Hepatocyte (in vitro differentiated cells): ENCODE measurements around the gene RNFT2. TPM values are rescaled to one million over a fixed set of nuclear protein-coding genes. Genes with fewer than 3 reads are reported as not detected.

Source experiments
- DNase-seq: peaks from one replicate; pipeline ENCODE4 v3.0.0-alpha.2; 2016; ENCODE audit warnings: low spot score
- H2AFZ ChIP-seq: fragments of 200-600 bp; sonication (generic); 2 replicates; pipeline ENCODE4 v1.6.0; 2016; ENCODE audit warnings: antibody characterized with exemption, mild to moderate bottlenecking
- H3K27ac ChIP-seq: fragments of 200-600 bp; sonication (generic); 2 replicates; pipeline ENCODE4 v1.5.1; 2016; ENCODE audit warnings: mild to moderate bottlenecking
- H3K27me3 ChIP-seq: fragments of 200-600 bp; sonication (generic); 2 replicates; pipeline ENCODE4 v1.6.1; 2016
- H3K36me3 ChIP-seq: fragments of 200-600 bp; sonication (generic); replicated peaks from 2 replicates; pipeline ENCODE4 v1.5.1; 2016; ENCODE audit warnings: low read depth; ENCODE audit not compliant: insufficient read depth
- H3K4me1 ChIP-seq: fragments of 200-600 bp; sonication (generic); 2 replicates; pipeline ENCODE4 v1.5.1; 2016; ENCODE audit warnings: mild to moderate bottlenecking, moderate library complexity; ENCODE audit not compliant: insufficient read depth
- H3K4me2 ChIP-seq: fragments of 200-600 bp; sonication (generic); 2 replicates; pipeline ENCODE4 v1.6.0; 2016
- H3K4me3 ChIP-seq: fragments of 200-600 bp; sonication (generic); 2 replicates; pipeline ENCODE4 v1.5.1; 2016; ENCODE audit warnings: mild to moderate bottlenecking
- H3K79me2 ChIP-seq: fragments of 200-600 bp; sonication (generic); 2 replicates; pipeline ENCODE4 v1.6.0; 2017; ENCODE audit warnings: mild to moderate bottlenecking
- H3K9me2 ChIP-seq: fragments of 200-600 bp; sonication (generic); replicated peaks from 2 replicates; pipeline ENCODE4 v1.6.0; 2017; ENCODE audit warnings: mild to moderate bottlenecking; ENCODE audit not compliant: insufficient read depth
- H3K9me3 ChIP-seq: fragments of 200-600 bp; sonication (generic); 2 replicates; pipeline ENCODE4 v1.5.1; 2016; ENCODE audit warnings: low read depth, mild to moderate bottlenecking
- H4K20me1 ChIP-seq: fragments of 200-600 bp; sonication (generic); 2 replicates; pipeline ENCODE4 v1.6.0; 2016; ENCODE audit warnings: mild to moderate bottlenecking; ENCODE audit not compliant: insufficient read depth, poor library complexity, severe bottlenecking
- CTCF ChIP-seq: fragments of 200-600 bp; sonication (generic); IDR thresholded peaks from 2 replicates; pipeline ENCODE4 v1.5.1; 2016; ENCODE audit warnings: antibody characterized with exemption, mild to moderate bottlenecking; ENCODE audit not compliant: poor library complexity
- EZH2 ChIP-seq: fragments of 200-600 bp; sonication (generic); IDR thresholded peaks from 2 replicates; pipeline ENCODE4 v1.6.1; 2016; ENCODE audit warnings: antibody characterized with exemption, mild to moderate bottlenecking, borderline replicate concordance
- EZH2phosphoT487 ChIP-seq: fragments of 200-600 bp; sonication (generic); IDR thresholded peaks from one replicate; pipeline ENCODE4 v1.6.1; 2018; ENCODE audit warnings: antibody characterized with exemption, mild to moderate bottlenecking, low read depth, moderate library complexity; ENCODE audit not compliant: unreplicated experiment, severe bottlenecking
- WGBS: methylation state at CpG from one replicate; pipeline ENCODE4 v1.1.6; 2016; ENCODE audit warnings: low lambda C conversion rate; ENCODE audit errors: missing lambda C conversion rate; 5-methylcytosine and 5-hydroxymethylcytosine counted together
- polyA plus RNA-seq: library from polyadenylated mRNA; unstranded; fragments of >200 nt; fragmentation: Nextera tagmentation; extraction: Ambion mirVana; gene quantifications from 2 replicates; pipeline ENCODE4 v1.2.1, GENCODE V29; 2016
- total RNA-seq: library from RNA; depleted of rRNA; stranded (reverse); fragments of >200 nt; gene quantifications from 2 replicates; pipeline ENCODE4 v1.2.3, GENCODE V29; 2014

RNFT2 gene
- total and polyA plus RNA-seq, 2 experiments from 2014 or later = 1.5 to 2.9 TPM

- Histone ChIP-seq H3K36me3 (no peaks in the 10 kb centered on the region), H3K27me3 (no peaks in the 10 kb centered on the region), H3K9me3 (no peaks in the 10 kb centered on the region), H4K20me1 (no peaks in the 10 kb centered on the region), H3K79me2 (no peaks in the 10 kb centered on the region), H3K27ac (no peak overlapping the region), H3K9me2 (no peaks in the 10 kb centered on the region), H3K4me1 (no peaks in the 10 kb centered on the region), H3K4me2 (no peak overlapping the region), H3K4me3 (no peak overlapping the region), H2AFZ (no peak overlapping the region)
- 85% methylated on average over 6 of the region's 6 CpGs for WGBS
- DNase-seq = no peak
- TF ChIP-seq EZH2 (no peak), EZH2phosphoT487 (no peak), CTCF (no peak)
Observed at GRCh38 chr12:116852303-116852702, 114.2 kb downstream of the RNFT2 start.

GRCh38 chr12:116853507-116853906 lies 115.4 kb downstream of the RNFT2 start:
- TF ChIP-seq EZH2 (no peak), CTCF (no peak)
- H3K4me2 ChIP-seq = no peak overlapping the region
- H3K27me3 ChIP-seq = no peaks in the 10 kb centered on the region
- DNase-seq = no peak
- no peaks in the 10 kb centered on the region for H3K4me1 ChIP-seq
- H3K27ac ChIP-seq = no peak overlapping the region
- no peaks in the 10 kb centered on the region for H3K79me2 ChIP-seq
- no peak overlapping the region for H3K4me3 ChIP-seq
- no peaks in the 10 kb centered on the region for H3K9me2 ChIP-seq
- no peak overlapping the region for H2AFZ ChIP-seq
- WGBS = 83% methylated on average over 5 of the region's 5 CpGs
- no peaks in the 10 kb centered on the region for H3K36me3 ChIP-seq
- H3K9me3 ChIP-seq = no peaks in the 10 kb centered on the region
- no peaks in the 10 kb centered on the region for H4K20me1 ChIP-seq

- H3K4me1 ChIP-seq = no peaks in the 10 kb centered on the region
- no peak overlapping the region for H3K4me3 ChIP-seq
- no peak overlapping the region for H3K4me2 ChIP-seq
- TF ChIP-seq EZH2phosphoT487 = no peak
- no peak for TF ChIP-seq CTCF
- TF ChIP-seq EZH2 = no peak
- H3K27me3 ChIP-seq = peaks cover 10% of the 10 kb centered on the region
- H3K9me3 ChIP-seq = no peaks in the 10 kb centered on the region
- WGBS = 90% methylated on average over 16 of the region's 16 CpGs
- no peak overlapping the region for H2AFZ ChIP-seq
- no peaks in the 10 kb centered on the region for H3K79me2 ChIP-seq
- DNase-seq = no peak
- no peak overlapping the region for H3K27ac ChIP-seq
- no peaks in the 10 kb centered on the region for H3K9me2 ChIP-seq
- H4K20me1 ChIP-seq = no peaks in the 10 kb centered on the region
- no peaks in the 10 kb centered on the region for H3K36me3 ChIP-seq
Observed at GRCh38 chr12:116855744-116856470, 117.8 kb downstream of the RNFT2 start.
